Lung (tissue), 12 donors: Measurements from ENCODE around the gene LSP1. TPM values are rescaled to one million over a fixed set of nuclear protein-coding genes. Genes with fewer than 3 reads are reported as not detected.

ENCODE experiments used
- ATAC-seq: fragments of 200-7000 bp; cut with Tn5 transposase; one replicate; pipeline ENCODE4 v1.9.1; 2020; ENCODE audit warnings: moderate number of reproducible peaks; ENCODE audit not compliant: insufficient read depth, low FRiP score
- DNase-seq, 3 donors: peaks; one replicate each; pipeline ENCODE4 v3.0.0-alpha.2; 2013 to 2017
- H3K27ac ChIP-seq, 2 donors: one replicate each; pipeline ENCODE4 v1.5.1; 2013; ENCODE audit warnings: mild to moderate bottlenecking in 2 of 2, moderate library complexity in 2 of 2, control low read depth in 1 of 2, inconsistent platforms in 1 of 2, low read depth in 1 of 2, low read length in 1 of 2
- H3K27me3 ChIP-seq, 3 donors: one replicate each; pipeline ENCODE4 v1.5.1; 2013; ENCODE audit warnings: low read length in 2 of 3; ENCODE audit not compliant: control insufficient read depth in 3 of 3, insufficient read depth in 3 of 3
- H3K36me3 ChIP-seq, 4 donors: one replicate each; pipeline ENCODE4 v1.5.1; 2013; ENCODE audit warnings: low read length in 4 of 4, mild to moderate bottlenecking in 1 of 4, moderate library complexity in 1 of 4; ENCODE audit not compliant: control insufficient read depth in 4 of 4, insufficient read depth in 4 of 4
- H3K4me1 ChIP-seq, 5 donors: one replicate each; pipeline ENCODE4 v1.5.1; 2013; ENCODE audit warnings: low read length in 5 of 5, mild to moderate bottlenecking in 2 of 5, moderate library complexity in 1 of 5; ENCODE audit not compliant: control insufficient read depth in 5 of 5, insufficient read depth in 5 of 5
- H3K4me3 ChIP-seq: one replicate; pipeline ENCODE4 v1.5.1; 2013; ENCODE audit warnings: mild to moderate bottlenecking, control low read depth, moderate library complexity
- H3K9ac ChIP-seq, 2 donors: one replicate each; pipeline ENCODE4 v1.5.1; 2013; ENCODE audit warnings: low read length in 2 of 2, control low read depth in 1 of 2; ENCODE audit not compliant: insufficient read depth in 1 of 2
- H3K9me3 ChIP-seq, 4 donors: one replicate each; pipeline ENCODE4 v1.5.1; 2013; ENCODE audit warnings: low read length in 3 of 4, mild to moderate bottlenecking in 1 of 4, moderate library complexity in 1 of 4; ENCODE audit not compliant: control insufficient read depth in 4 of 4, insufficient read depth in 3 of 4
- CTCF ChIP-seq: IDR thresholded peaks from 2 replicates; pipeline ENCODE4 v1.5.1; 2012; ENCODE audit warnings: mild to moderate bottlenecking; ENCODE audit errors: control extremely low read depth, extremely low read depth
- WGBS, 2 donors: extraction: QIAGEN DNeasy Blood & Tissue Kit; methylation state at CpG; one replicate each; pipeline ENCODE4 v1.1.7; 2013; 5-methylcytosine and 5-hydroxymethylcytosine counted together
- polyA plus RNA-seq, 2 donors: library from polyadenylated mRNA; stranded (reverse); fragments of 200-250 nt; gene quantifications; one replicate each; pipeline ENCODE4 v1.2.1, GENCODE V29; 2013
- total RNA-seq, 2 donors: library from RNA; depleted of rRNA in 1 of 2; stranded (reverse); fragments of >200 nt in 1 of 2; gene quantifications; one replicate each; pipeline ENCODE4 v1.2.1, GENCODE V29; 2014 to 2021
- donor health status: control.
- donor health status: control.
- donor health status: Bipolar disorder and iron deficiency.
- donor health status: healthy.
- donor health status: DM: yes; HTN: yes; CAD: no.

The LSP1 gene
- total and polyA plus RNA-seq, 4 donors, result 44.9 to 121 (median 83.9) TPM

- Histone ChIP-seq H3K27ac (no peak overlapping the region), H3K36me3 (no peaks in the 10 kb centered on the region), H3K4me1 (peaks cover 0 to 30% (median 5%) of the 10 kb centered on the region in 5 donors), H3K9me3 (peaks cover 0 to 2% (median 0%) of the 10 kb centered on the region in 4 donors), H3K9ac (peak overlapping the region in 1 of 2 donors; percentile 11), H3K27me3 (no peaks in the 10 kb centered on the region), H3K4me3 (no peak overlapping the region)
- ATAC-seq (no peak), DNase-seq (peak; percentile 53 to 70 (median 60))
- TF ChIP-seq CTCF, result no peak
- WGBS, 2 donors, result 31 to 43% methylated on average over 18 of the region's 18 CpGs
Observed at GRCh38 chr11:1931341-1932104, 78.6 kb downstream of the LSP1 start.

- H3K4me3 ChIP-seq, result no peak overlapping the region
- peaks cover 0 to 24% (median 5%) of the 10 kb centered on the region in 5 donors for H3K4me1 ChIP-seq
- no peak for TF ChIP-seq CTCF
- no peak overlapping the region for H3K27ac ChIP-seq
- WGBS, 2 donors, result 55 to 72% methylated on average over 11 of the region's 11 CpGs
- ATAC-seq, result no peak
- no peaks in the 10 kb centered on the region for H3K27me3 ChIP-seq
- H3K9me3 ChIP-seq, result peaks cover 0 to 2% (median 0%) of the 10 kb centered on the region in 4 donors
- no peaks in the 10 kb centered on the region for H3K36me3 ChIP-seq
- no peak for DNase-seq
- no peak overlapping the region for H3K9ac ChIP-seq
Observed at GRCh38 chr11:1932105-1932480, 79.2 kb downstream of the LSP1 start.

GRCh38 chr11:1932681-1933080 is 79.8 kb downstream of the LSP1 start:
- no peak overlapping the region for H3K27ac ChIP-seq
- DNase-seq (no peak), ATAC-seq (no peak)
- no peak overlapping the region for H3K9ac ChIP-seq
- TF ChIP-seq CTCF, result no peak
- H3K9me3 ChIP-seq, result peaks cover 0 to 2% (median 0%) of the 10 kb centered on the region in 4 donors
- WGBS, 2 donors, result 96 to 100% methylated on average over 4 of the region's 4 CpGs
- H3K36me3 ChIP-seq, result no peaks in the 10 kb centered on the region
- no peaks in the 10 kb centered on the region for H3K27me3 ChIP-seq
- H3K4me1 ChIP-seq, result peaks cover 0 to 19% (median under 1%) of the 10 kb centered on the region in 5 donors
- no peak overlapping the region for H3K4me3 ChIP-seq
